Stimulated activated CD4-positive, alpha-beta T cell treated with anti-CD3 and anti-CD28 coated beads, Interleukin-2, amount 100 ng/mL, for 4 hours (primary cell): ENCODE results near the gene STARD3.

ENCODE experiments used
- DNase-seq: peaks from one replicate; pipeline ENCODE4 v3.0.0-alpha.2; 2020; ENCODE audit warnings: low read depth

Gene STARD3

GRCh38 chr17:39621523-39622379, 15.2 kb upstream of the STARD3 start:
- DNase-seq = peak; percentile 75

GRCh38 chr17:39622380-39623006, 14.5 kb upstream of the STARD3 start:
- no peak for DNase-seq

GRCh38 chr17:39623356-39623950, 13.5 kb upstream of the STARD3 start:
- peak; percentile 75 for DNase-seq

- no peak for DNase-seq
Measured at GRCh38 chr17:39624313-39624712, 12.6 kb upstream of the STARD3 start.

GRCh38 chr17:39625198-39625785, 11.7 kb upstream of the STARD3 start:
- DNase-seq = no peak

- no peak for DNase-seq
Measured at GRCh38 chr17:39626171-39627046, 10.5 kb upstream of the STARD3 start, which contains the start of gene PPP1R1B. Gene PPP1R1B, plus strand, starts transcription at chr17:39626952. Its CDS starts 441 bp downstream, at chr17:39627393.

GRCh38 chr17:39627047-39627711, 9.8 kb upstream of the STARD3 start:
- DNase-seq = no peak

- DNase-seq = no peak
Measured at GRCh38 chr17:39627712-39628516, 9.0 kb upstream of the STARD3 start.

- no peak for DNase-seq
Measured at GRCh38 chr17:39628655-39629493, 8.1 kb upstream of the STARD3 start.

- no peak for DNase-seq
Measured at GRCh38 chr17:39629494-39629880, 7.5 kb upstream of the STARD3 start.

- DNase-seq = no peak
Measured at GRCh38 chr17:39629898-39630297, 7.0 kb upstream of the STARD3 start.

GRCh38 chr17:39631403-39631802, 5.5 kb upstream of the STARD3 start:
- no peak for DNase-seq

- no peak for DNase-seq
Measured at GRCh38 chr17:39632153-39632941, 4.6 kb upstream of the STARD3 start.

- no peak for DNase-seq
Measured at GRCh38 chr17:39633570-39634183, 3.3 kb upstream of the STARD3 start.

- DNase-seq = no peak
Measured at GRCh38 chr17:39634384-39634871, 2.5 kb upstream of the STARD3 start.

- DNase-seq = no peak
Measured at GRCh38 chr17:39635614-39636176, 1.2 kb upstream of the STARD3 start.

GRCh38 chr17:39636587-39636926, 387 bp upstream of the STARD3 start:
- no peak for DNase-seq

- no peak for DNase-seq
Measured at GRCh38 chr17:39638317-39638716, 1.4 kb downstream of the STARD3 start.
